Measurements from ENCODE around the gene PDLIM3. TPM values are rescaled to one million over a fixed set of nuclear protein-coding genes. Genes with fewer than 3 reads are reported as not detected.
"Not testable (repeated sequence)": the region's sequence is repeated elsewhere in the genome, so short reads cannot be mapped to it uniquely, and the experiment has no call there.

Gene PDLIM3
- total RNA-seq, 2 donors from 2014 or later, result 1.5 to 7.4 TPM

DNA sequence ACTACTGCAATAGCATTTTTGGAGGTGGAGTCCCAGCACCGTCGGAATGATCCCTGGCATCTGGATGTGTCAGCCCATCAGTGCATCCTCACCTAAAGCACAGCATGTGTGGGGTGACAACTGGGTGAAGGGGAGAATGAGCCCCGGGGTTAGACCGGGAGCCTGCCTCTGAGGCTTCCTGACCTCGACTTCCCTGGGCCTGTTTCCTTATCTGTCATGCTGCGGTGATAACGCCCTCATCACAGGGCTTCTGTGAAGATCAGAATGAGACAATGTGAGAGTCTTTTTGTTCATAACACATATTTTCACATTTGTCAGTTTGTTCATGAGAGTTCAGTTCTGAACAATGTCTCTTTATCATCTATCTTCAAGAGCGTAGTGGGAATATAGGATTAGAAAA, 31.1 kb upstream of the PDLIM3 start:
- H3K27me3 Mint-ChIP-seq (ENCODE audit: low read depth), result peaks cover 19% of the 10 kb centered on the region
- no peaks in the 10 kb centered on the region for H3K9me3 Mint-ChIP-seq
- ATAC-seq (replicated peaks in 1 of 2) (peak; percentile 93 to 95), DNase-seq (peak; percentile 57 to 70)
- peak overlapping the region in 1 of 2 donors; percentile 0 for H3K4me3 Mint-ChIP-seq
- H3K27ac Mint-ChIP-seq, result peak overlapping the region; percentile 3
- H3K36me3 Mint-ChIP-seq (ENCODE audit: insufficient read depth in 2 of 2), result peaks cover 0 to 4% of the 10 kb centered on the region in 2 donors
- H3K4me1 Mint-ChIP-seq (ENCODE audit: low read depth), result peaks cover 19% of the 10 kb centered on the region

DNA sequence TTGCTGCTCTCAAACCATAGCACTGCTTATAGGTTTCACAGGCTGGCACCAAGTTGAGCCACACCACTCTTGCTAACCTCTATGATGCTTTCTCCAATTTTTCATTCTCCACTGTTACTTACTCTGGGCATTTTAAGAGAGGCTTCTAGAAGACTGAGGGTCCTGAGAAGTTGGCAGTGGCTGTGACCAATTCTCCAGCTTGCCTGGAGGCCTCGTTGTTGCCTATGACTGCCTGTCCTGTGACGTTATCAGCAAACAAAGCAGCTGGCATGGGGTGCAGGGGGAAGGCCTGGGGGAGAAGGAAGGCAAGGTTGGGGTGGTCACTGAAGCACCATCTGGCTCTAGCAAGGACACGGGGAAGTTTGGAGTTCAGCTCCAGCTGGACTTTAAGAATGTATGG, 30.4 kb upstream of the PDLIM3 start:
- ATAC-seq (replicated peaks in 1 of 2) (no peak), DNase-seq (no peak)
- no peak overlapping the region for H3K27ac Mint-ChIP-seq
- no peak overlapping the region for H3K4me3 Mint-ChIP-seq
- peaks cover 0 to 6% of the 10 kb centered on the region in 2 donors for H3K36me3 Mint-ChIP-seq (ENCODE audit: insufficient read depth in 2 of 2)
- H3K27me3 Mint-ChIP-seq (ENCODE audit: low read depth), result peaks cover 19% of the 10 kb centered on the region
- peaks cover 19% of the 10 kb centered on the region for H3K4me1 Mint-ChIP-seq (ENCODE audit: low read depth)
- peaks cover 0 to 2% of the 10 kb centered on the region in 2 donors for H3K9me3 Mint-ChIP-seq

DNA sequence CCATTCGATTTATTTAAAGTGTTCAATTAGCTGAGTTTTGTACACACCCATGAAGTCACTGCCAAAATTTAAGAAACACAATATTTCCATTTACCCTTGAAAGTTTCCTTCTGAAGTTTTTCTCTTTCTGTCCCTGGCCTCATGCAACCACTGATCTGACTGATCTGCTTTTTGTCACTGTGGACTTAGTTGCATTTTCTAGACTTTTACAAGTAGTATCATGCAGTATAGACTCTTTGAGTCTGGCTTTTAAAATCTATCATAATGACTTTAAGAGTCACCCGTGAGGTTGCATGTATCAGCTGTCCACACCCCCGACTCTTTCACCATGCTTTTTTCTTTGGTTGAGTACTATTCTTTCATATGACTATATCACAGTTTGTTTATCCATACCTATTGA, 29.0 kb upstream of the PDLIM3 start:
- H3K4me3 Mint-ChIP-seq, result no peak overlapping the region
- H3K4me1 Mint-ChIP-seq (ENCODE audit: low read depth), result peaks cover 19% of the 10 kb centered on the region
- peaks cover 0 to 6% of the 10 kb centered on the region in 2 donors for H3K36me3 Mint-ChIP-seq (ENCODE audit: insufficient read depth in 2 of 2)
- no peak overlapping the region for H3K27ac Mint-ChIP-seq
- ATAC-seq (replicated peaks in 1 of 2) (peak; percentile 37 to 47), DNase-seq (no peak)
- peaks cover 0 to 2% of the 10 kb centered on the region in 2 donors for H3K9me3 Mint-ChIP-seq
- H3K27me3 Mint-ChIP-seq (ENCODE audit: low read depth), result peaks cover 11% of the 10 kb centered on the region

DNA sequence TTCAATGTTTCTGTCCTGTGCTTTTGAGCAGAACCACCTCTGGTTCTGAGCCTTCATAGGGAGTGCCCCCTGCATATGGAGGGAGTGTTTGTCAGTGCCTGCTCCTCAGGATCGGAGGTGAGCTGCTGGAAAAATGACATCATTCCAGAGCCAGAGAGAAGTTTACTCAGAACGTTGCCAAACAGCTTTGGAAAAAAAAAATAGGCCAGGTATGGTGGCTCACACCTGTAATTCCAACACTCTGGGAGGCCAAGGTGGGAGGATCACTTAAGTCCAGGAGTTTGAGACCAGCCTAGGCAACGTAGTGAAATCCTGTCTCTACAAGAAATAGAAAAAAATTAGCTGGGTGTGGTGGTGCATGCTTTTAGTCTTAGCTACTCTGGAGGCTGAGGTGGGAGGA, 27.2 kb upstream of the PDLIM3 start:
- ATAC-seq (replicated peaks in 1 of 2), result no peak
- H3K27ac Mint-ChIP-seq, result no peak overlapping the region
- H3K4me3 Mint-ChIP-seq, result no peak overlapping the region
- no peak for DNase-seq
- H3K36me3 Mint-ChIP-seq (ENCODE audit: insufficient read depth in 2 of 2), result peaks cover 0 to 6% of the 10 kb centered on the region in 2 donors
- peaks cover 26% of the 10 kb centered on the region for H3K27me3 Mint-ChIP-seq (ENCODE audit: low read depth)
- peaks cover 0 to 2% of the 10 kb centered on the region in 2 donors for H3K9me3 Mint-ChIP-seq
- peaks cover 19% of the 10 kb centered on the region for H3K4me1 Mint-ChIP-seq (ENCODE audit: low read depth)

DNA sequence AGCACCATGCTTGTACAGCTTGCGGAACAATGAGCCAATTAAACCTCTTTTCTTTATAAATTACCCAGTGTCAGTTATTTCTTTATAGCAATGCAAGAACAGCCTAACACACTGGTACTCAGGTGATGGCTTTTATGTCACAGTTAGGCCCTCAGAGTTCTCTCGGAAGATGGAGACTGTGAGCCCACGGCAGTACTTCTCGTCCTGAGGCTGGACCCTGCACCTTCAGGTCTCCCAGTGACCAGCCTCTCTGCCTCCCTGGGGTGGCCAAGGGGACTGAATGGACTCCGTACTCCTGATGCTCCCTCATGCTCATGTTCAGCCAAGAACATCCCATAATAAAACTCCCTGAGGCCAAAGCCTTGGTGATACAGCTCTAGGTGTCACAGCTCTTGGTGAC, 25.0 kb upstream of the PDLIM3 start:
- Mint-ChIP-seq H3K27me3 (ENCODE audit: low read depth) (peaks cover 47% of the 10 kb centered on the region), H3K4me3 (no peak overlapping the region), H3K9me3 (peaks cover 0 to 2% of the 10 kb centered on the region in 2 donors), H3K27ac (no peak overlapping the region), H3K4me1 (ENCODE audit: low read depth) (no peaks in the 10 kb centered on the region), H3K36me3 (ENCODE audit: insufficient read depth in 2 of 2) (peaks cover 0 to 6% of the 10 kb centered on the region in 2 donors)
- no peak for ATAC-seq (replicated peaks in 1 of 2)
- no peak for DNase-seq

DNA sequence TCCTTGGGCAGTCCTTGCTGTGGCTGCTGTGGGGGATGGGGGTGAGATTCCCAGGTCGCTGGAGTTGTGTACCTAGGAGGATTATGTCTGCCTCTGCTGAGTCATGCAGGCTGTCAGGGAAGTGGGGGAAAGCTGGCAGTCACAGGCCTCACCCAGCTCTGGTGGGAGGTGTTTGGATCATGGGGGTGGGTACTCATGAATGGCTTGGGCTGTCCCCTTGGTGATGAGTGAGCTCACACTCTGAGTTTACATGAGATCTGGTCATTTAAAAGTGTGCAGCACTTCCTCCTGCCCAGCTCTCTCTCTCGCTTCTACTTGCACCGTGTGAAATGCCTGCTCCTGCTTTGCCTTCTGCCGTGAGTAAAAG, 24.6 kb upstream of the PDLIM3 start:
- peaks cover 0 to 2% of the 10 kb centered on the region in 2 donors for H3K9me3 Mint-ChIP-seq
- no peak for ATAC-seq (replicated peaks in 1 of 2)
- H3K27me3 Mint-ChIP-seq (ENCODE audit: low read depth), result peaks cover 51% of the 10 kb centered on the region
- no peak overlapping the region for H3K27ac Mint-ChIP-seq
- H3K36me3 Mint-ChIP-seq (ENCODE audit: insufficient read depth in 2 of 2), result peaks cover 0 to 6% of the 10 kb centered on the region in 2 donors
- H3K4me1 Mint-ChIP-seq (ENCODE audit: low read depth), result no peaks in the 10 kb centered on the region
- no peak overlapping the region for H3K4me3 Mint-ChIP-seq
- no peak for DNase-seq

DNA sequence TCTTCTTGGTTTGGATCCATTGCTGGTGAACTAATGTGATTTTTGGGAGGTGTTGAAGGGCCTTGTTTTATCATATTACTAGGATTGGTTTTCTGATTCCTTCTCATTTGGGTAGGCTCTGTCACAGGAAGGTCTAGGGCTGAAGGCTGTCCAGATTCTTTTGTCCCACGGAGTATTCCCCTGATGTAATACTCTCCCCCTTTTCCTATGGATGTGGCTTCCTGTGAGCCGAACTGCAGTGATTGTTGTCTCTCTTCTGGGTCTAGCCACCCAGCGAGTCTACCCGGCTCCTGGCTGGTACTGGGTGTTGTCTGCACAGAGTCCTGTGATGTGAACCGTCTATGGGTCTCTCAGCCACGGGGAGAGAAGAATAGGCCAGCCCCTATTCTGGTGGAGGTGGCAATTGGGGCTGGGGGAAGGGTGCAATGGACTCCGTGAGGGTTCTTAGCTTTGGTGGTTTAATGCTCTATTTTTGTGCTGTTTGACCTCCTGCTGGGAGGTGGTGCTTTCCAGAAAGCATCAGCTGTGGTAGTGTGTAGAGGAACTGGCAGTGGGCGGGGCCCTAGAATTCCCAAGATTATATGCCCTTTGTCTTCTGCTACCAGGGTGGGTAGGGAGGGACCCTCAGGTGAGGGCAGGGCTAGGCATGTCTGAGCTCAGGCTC, 24.1 kb upstream of the PDLIM3 start:
- H3K9me3 Mint-ChIP-seq; H3K27ac Mint-ChIP-seq; ATAC-seq (replicated peaks in 1 of 2); DNase-seq; H3K4me1 Mint-ChIP-seq (ENCODE audit: low read depth); H3K36me3 Mint-ChIP-seq (ENCODE audit: insufficient read depth in 2 of 2); H3K4me3 Mint-ChIP-seq: not testable (repeated sequence)
- H3K27me3 Mint-ChIP-seq (ENCODE audit: low read depth), result peaks cover 55% of the 10 kb centered on the region

DNA sequence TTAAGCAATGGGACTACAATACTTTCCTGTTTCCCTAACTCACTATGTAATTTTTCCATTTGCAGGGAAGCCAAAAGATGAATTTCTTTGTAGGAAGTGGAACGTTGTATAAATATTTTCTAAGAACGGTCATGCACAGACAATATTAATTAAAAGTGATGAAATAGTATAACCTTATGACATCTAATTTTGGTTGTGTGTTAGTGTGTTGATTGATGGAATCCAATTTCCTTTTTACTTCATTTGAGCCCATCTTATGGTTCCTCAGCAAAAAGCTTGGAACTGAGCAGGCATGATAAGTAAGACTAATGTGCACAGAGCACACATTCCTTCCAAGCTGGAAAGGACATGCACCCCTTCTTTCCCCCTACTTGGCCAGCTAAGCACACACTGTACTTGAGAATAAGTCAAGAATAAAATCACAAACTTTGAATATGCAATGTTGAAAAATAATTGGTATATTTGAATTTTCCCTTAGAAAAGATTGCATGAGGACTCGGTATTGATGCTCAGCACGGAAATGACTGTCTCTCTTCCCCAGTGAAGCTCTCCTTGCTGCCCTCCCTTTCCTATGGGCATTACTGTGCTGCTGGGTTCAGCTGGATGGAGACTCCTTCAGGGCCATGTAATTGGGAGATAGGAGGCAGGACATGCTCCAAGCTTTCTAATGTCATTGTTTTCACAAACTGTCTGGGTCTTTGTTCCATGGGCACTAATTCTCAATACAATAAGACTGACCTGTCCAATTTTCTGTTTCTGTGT, 19.2 kb upstream of the PDLIM3 start:
- no peak for ATAC-seq (replicated peaks in 1 of 2)
- H3K27me3 Mint-ChIP-seq (ENCODE audit: low read depth), result peaks cover 56% of the 10 kb centered on the region
- H3K4me1 Mint-ChIP-seq (ENCODE audit: low read depth), result no peaks in the 10 kb centered on the region
- no peaks in the 10 kb centered on the region for H3K9me3 Mint-ChIP-seq
- H3K27ac Mint-ChIP-seq, result no peak overlapping the region
- H3K36me3 Mint-ChIP-seq (ENCODE audit: insufficient read depth in 2 of 2), result no peaks in the 10 kb centered on the region
- no peak overlapping the region for H3K4me3 Mint-ChIP-seq
- DNase-seq, result no peak

DNA sequence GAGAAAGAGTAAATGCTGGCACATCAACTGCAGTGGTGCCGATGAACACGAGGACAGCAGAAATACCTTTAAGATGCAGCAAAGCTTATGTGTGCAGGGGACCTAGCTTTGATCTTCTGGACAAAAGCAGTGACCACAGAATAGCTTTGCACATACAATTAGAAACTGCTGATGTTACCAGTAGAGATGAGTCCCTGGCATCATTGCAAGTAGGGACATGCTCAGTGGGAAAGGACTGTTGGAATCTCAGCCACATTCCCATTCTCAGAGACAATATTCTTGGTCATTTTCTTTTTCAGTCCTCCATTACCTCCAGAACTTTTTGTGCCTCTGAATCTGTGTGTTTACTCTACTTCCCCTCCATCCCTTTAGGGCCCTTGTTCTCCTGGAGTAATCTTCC, 16.9 kb upstream of the PDLIM3 start:
- Mint-ChIP-seq H3K36me3 (ENCODE audit: insufficient read depth in 2 of 2) (no peaks in the 10 kb centered on the region), H3K27me3 (ENCODE audit: low read depth) (peaks cover 44% of the 10 kb centered on the region)
- no peak for ATAC-seq (replicated peaks in 1 of 2)

DNA sequence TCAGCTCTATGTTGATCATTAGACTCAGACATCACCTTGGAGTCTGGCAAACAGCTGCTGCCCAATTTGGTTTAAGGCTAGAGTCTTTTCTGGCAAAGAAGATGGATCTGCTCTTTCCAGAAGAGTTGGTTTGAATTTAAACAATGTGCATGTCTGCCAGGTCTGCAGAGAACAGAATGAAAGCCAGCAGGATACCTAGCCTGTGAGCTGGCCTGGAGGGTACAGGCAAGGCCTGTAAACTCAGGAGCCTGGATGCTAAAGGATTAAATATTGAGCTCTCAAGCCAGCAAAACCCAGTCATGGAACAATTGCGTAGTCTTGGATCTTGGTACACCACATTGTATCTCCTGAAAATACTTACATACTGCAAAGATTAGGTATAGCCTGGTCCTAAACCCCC, 15.6 kb upstream of the PDLIM3 start:
- Mint-ChIP-seq H3K36me3 (ENCODE audit: insufficient read depth in 2 of 2) (no peaks in the 10 kb centered on the region), H3K4me1 (ENCODE audit: low read depth) (no peaks in the 10 kb centered on the region), H3K27ac (no peak overlapping the region), H3K9me3 (no peaks in the 10 kb centered on the region), H3K4me3 (no peak overlapping the region), H3K27me3 (ENCODE audit: low read depth) (peaks cover 32% of the 10 kb centered on the region)
- DNase-seq (no peak), ATAC-seq (replicated peaks in 1 of 2) (no peak)

More for the DNA sequence above, 16.9 kb upstream of the PDLIM3 start:
- Mint-ChIP-seq H3K9me3 (no peaks in the 10 kb centered on the region), H3K4me3 (no peak overlapping the region), H3K27ac (no peak overlapping the region), H3K4me1 (ENCODE audit: low read depth) (no peaks in the 10 kb centered on the region)
- no peak for DNase-seq

DNA sequence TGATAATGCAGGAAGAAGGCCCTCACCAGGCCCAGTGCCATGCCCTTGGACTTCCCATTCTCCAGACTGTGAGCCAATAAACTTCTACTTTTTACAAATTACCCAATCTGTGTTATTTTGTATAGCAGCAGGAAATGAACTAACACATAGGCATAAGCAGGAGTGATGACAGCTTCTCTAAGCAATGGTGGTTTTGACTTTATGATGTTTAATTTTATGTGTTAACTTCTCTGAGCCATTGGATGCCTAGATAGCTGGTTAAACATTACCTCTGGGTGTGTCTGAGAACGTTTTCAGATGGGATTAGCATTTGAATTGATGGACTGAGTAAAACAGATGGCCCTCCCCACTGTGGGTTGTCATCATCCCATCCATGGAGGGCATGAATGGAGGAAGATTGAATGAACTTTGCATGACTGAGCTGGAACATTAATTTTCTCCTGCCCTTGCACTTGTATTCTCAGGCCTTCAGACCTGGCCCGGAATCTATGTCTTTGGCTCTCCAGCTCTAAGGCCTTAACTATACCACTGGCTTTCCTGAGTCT, 13.9 kb upstream of the PDLIM3 start:
- Mint-ChIP-seq H3K36me3 (ENCODE audit: insufficient read depth in 2 of 2) (no peaks in the 10 kb centered on the region), H3K4me3 (no peak overlapping the region), H3K4me1 (ENCODE audit: low read depth) (no peaks in the 10 kb centered on the region), H3K27me3 (ENCODE audit: low read depth) (peaks cover 18% of the 10 kb centered on the region), H3K9me3 (no peaks in the 10 kb centered on the region), H3K27ac (no peak overlapping the region)
- DNase-seq (no peak), ATAC-seq (replicated peaks in 1 of 2) (no peak)

DNA sequence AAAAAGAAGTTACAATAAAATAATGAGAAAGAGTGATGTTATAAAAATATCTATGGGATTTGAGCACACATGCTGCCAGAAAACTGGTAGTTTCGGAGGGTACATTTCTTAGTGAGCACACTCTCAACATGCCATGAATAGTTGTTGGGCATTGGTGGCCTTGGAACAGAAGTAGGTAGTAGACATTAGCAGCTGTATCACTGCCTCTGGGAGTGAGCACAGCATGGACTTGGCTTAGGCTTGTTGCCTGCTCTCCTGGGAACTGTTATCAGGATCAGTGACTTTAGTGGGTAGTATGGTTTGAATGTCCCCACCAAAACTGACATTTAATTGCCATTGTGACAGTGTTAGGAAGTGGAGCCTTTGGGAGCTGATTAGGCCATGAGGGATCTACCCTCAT, 13.3 kb upstream of the PDLIM3 start:
- no peak overlapping the region for H3K27ac Mint-ChIP-seq
- peaks cover 18% of the 10 kb centered on the region for H3K27me3 Mint-ChIP-seq (ENCODE audit: low read depth)
- no peak for ATAC-seq (replicated peaks in 1 of 2)
- no peak for DNase-seq
- H3K36me3 Mint-ChIP-seq (ENCODE audit: insufficient read depth in 2 of 2), result no peaks in the 10 kb centered on the region
- H3K4me3 Mint-ChIP-seq, result no peak overlapping the region
- H3K4me1 Mint-ChIP-seq (ENCODE audit: low read depth), result no peaks in the 10 kb centered on the region
- no peaks in the 10 kb centered on the region for H3K9me3 Mint-ChIP-seq

DNA sequence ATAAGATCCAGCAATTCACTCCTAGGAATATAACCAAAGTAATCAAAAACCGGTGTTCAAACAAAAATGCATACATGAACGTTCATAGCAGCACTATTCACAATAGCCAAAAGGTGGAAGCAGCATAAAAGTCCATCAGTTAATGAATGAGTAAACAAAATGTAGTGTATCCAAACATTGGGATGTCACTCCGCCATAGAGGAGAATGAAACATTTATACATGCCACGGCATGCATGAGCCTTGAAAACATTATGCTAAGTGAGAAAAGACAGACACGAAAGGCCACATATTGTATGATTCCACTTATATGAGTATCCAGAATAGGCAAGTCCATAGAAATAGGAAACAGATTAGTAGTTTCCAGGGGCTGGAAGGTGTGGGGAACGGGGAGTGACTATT, 11.0 kb upstream of the PDLIM3 start:
- H3K4me1 Mint-ChIP-seq (ENCODE audit: low read depth), result no peaks in the 10 kb centered on the region
- no peak overlapping the region for H3K4me3 Mint-ChIP-seq
- H3K27ac Mint-ChIP-seq, result no peak overlapping the region
- no peak for ATAC-seq (replicated peaks in 1 of 2)
- DNase-seq, result no peak
- H3K36me3 Mint-ChIP-seq (ENCODE audit: insufficient read depth in 2 of 2), result no peaks in the 10 kb centered on the region
- no peaks in the 10 kb centered on the region for H3K9me3 Mint-ChIP-seq
- peaks cover 24% of the 10 kb centered on the region for H3K27me3 Mint-ChIP-seq (ENCODE audit: low read depth)
